ENCODE results near the gene MYO7A. TPM values are rescaled to one million over a fixed set of nuclear protein-coding genes. Genes with fewer than 3 reads are reported as not detected.

MYO7A gene
- total RNA-seq, 2 donors from 2014 or later: 10.4 to 12.9 TPM

GRCh38 chr11:77126861-77127234 is 1.2 kb upstream of the MYO7A start:
- intact Hi-C loops (cut with DNase I): no loop called here
- WGBS, 2 donors: 14 to 17% methylated on average over 7 to 10 of the region's 10 CpGs
- H3K4me1 ChIP-seq: peaks cover 47% of the 10 kb centered on the region
- no peaks in the 10 kb centered on the region for H3K9me3 ChIP-seq
- TF ChIP-seq CTCF (IDR thresholded peaks at IDR 0.05) (no peak), POLR2A (IDR thresholded peaks at IDR 0.05) (no peak)
- DNase-seq (no peak), ATAC-seq (peak; percentile 4)
- H3K4me3 ChIP-seq: no peak overlapping the region
- H3K27me3 ChIP-seq: no peaks in the 10 kb centered on the region
- no peaks in the 10 kb centered on the region for H3K36me3 ChIP-seq (replicated peaks in 1 of 2; ENCODE audit: insufficient read depth in 1 of 2, low read depth in 2 of 2)
- peak overlapping the region in 3 of 4 donors; percentile 50 to 66 (median 54) for H3K27ac ChIP-seq

GRCh38 chr11:77127235-77127911 is 673 bp upstream of the MYO7A start:
- no peaks in the 10 kb centered on the region for H3K27me3 ChIP-seq
- peak; percentile 63 for ATAC-seq
- H3K9me3 ChIP-seq: no peaks in the 10 kb centered on the region
- TF ChIP-seq POLR2A (IDR thresholded peaks at IDR 0.05): no peak
- TF ChIP-seq CTCF (IDR thresholded peaks at IDR 0.05): peak; percentile 95 to 99 (median 96)
- H3K36me3 ChIP-seq (replicated peaks in 1 of 2; ENCODE audit: insufficient read depth in 1 of 2, low read depth in 2 of 2): no peaks in the 10 kb centered on the region
- peaks cover 47% of the 10 kb centered on the region for H3K4me1 ChIP-seq
- WGBS, 2 donors: 1 to 2% methylated on average over 16 to 27 of the region's 27 CpGs
- DNase-seq: peak; percentile 42 to 73 (median 68)
- intact Hi-C loops (cut with DNase I): no loop called here
- H3K27ac ChIP-seq: peak overlapping the region; percentile 10 to 66 (median 52)
- H3K4me3 ChIP-seq: no peak overlapping the region

GRCh38 chr11:77129069-77129841 is 1.2 kb downstream of the MYO7A start:
- no peak for ATAC-seq
- no peak for DNase-seq
- TF ChIP-seq POLR2A (IDR thresholded peaks at IDR 0.05): no peak
- H3K36me3 ChIP-seq (replicated peaks in 1 of 2; ENCODE audit: insufficient read depth in 1 of 2, low read depth in 2 of 2): no peaks in the 10 kb centered on the region
- intact Hi-C loops (cut with DNase I): no loop called here
- no peak overlapping the region for H3K27ac ChIP-seq
- H3K9me3 ChIP-seq: no peaks in the 10 kb centered on the region
- WGBS, 2 donors: 91 to 92% methylated on average over 3 to 11 of the region's 11 CpGs
- no peak overlapping the region for H3K4me3 ChIP-seq
- H3K4me1 ChIP-seq: peaks cover 47% of the 10 kb centered on the region
- no peaks in the 10 kb centered on the region for H3K27me3 ChIP-seq

- TF ChIP-seq CTCF (IDR thresholded peaks at IDR 0.05): no peak
- TF ChIP-seq POLR2A (IDR thresholded peaks at IDR 0.05): no peak
- Histone ChIP-seq H3K4me3 (no peak overlapping the region), H3K27me3 (no peaks in the 10 kb centered on the region), H3K36me3 (replicated peaks in 1 of 2; ENCODE audit: insufficient read depth in 1 of 2, low read depth in 2 of 2) (no peaks in the 10 kb centered on the region), H3K9me3 (no peaks in the 10 kb centered on the region), H3K4me1 (peaks cover 47% of the 10 kb centered on the region), H3K27ac (peak overlapping the region in 3 of 4 donors; percentile 45 to 60 (median 47))
- ATAC-seq: no peak
- no peak for DNase-seq
- intact Hi-C loops (cut with DNase I): no loop called here
- WGBS, 2 donors: 85 to 88% methylated on average over 8 to 11 of the region's 11 CpGs
Observed at GRCh38 chr11:77129842-77130756, 2.1 kb downstream of the MYO7A start.

Measured in body of pancreas (tissue), 4 donors.